Upper lobe of left lung (tissue), 6 donors: ENCODE measurements around the gene NODAL. TPM values are rescaled to one million over a fixed set of nuclear protein-coding genes. Genes with fewer than 3 reads are reported as not detected.

ENCODE experiments used
- ATAC-seq, 2 donors: fragments of 200-7000 bp; cut with Tn5 transposase; one replicate each; pipeline ENCODE4 v1.9.1; 2022; ENCODE audit warnings: mild to moderate bottlenecking in 2 of 2, moderate library complexity in 2 of 2; ENCODE audit not compliant: low FRiP score in 2 of 2
- DNase-seq, 2 donors: peaks; one replicate each; pipeline ENCODE4 v3.0.0-alpha.2; 2019 to 2020
- H3K27ac ChIP-seq, 4 donors: fragments of 200-600 bp; sonication (generic); one replicate each; pipeline ENCODE4 v1.5.1; 2016 to 2019
- H3K27me3 ChIP-seq, 4 donors: fragments of 200-600 bp; sonication (generic); one replicate each; pipeline ENCODE4 v1.5.1; 2017 to 2019
- H3K36me3 ChIP-seq, 4 donors: fragments of 200-600 bp; sonication (generic); one replicate each; pipeline ENCODE4 v1.5.1; 2016 to 2019
- H3K4me1 ChIP-seq, 4 donors: fragments of 200-600 bp; sonication (generic); one replicate each; pipeline ENCODE4 v1.5.1; 2018 to 2019
- H3K4me3 ChIP-seq, 4 donors: fragments of 200-600 bp; sonication (generic); one replicate each; pipeline ENCODE4 v1.5.1; 2017 to 2019; ENCODE audit warnings: mild to moderate bottlenecking in 2 of 4, moderate library complexity in 1 of 4
- H3K9me3 ChIP-seq, 4 donors: fragments of 200-600 bp; sonication (generic); one replicate each; pipeline ENCODE4 v1.5.1; 2018 to 2019
- CTCF ChIP-seq, 6 experiments: fragments of 450-650 bp in 4 of 6; fragments of 200-600 bp in 2 of 6; sonication (generic) in 2 of 6; IDR thresholded peaks; one replicate each; pipeline ENCODE4 v1.5.1; 2016 to 2019; ENCODE audit warnings: antibody characterized with exemption in 6 of 6
- EP300 ChIP-seq, 4 donors: sonication (generic); formaldehyde crosslinking; IDR thresholded peaks; one replicate each; pipeline ENCODE4 v1.5.1; 2017; ENCODE audit warnings: antibody characterized with exemption in 4 of 4, control low read depth in 2 of 4
- POLR2A ChIP-seq, 4 donors: fragments of 450-650 bp; IDR thresholded peaks; one replicate each; pipeline ENCODE4 v1.5.1; 2016 to 2017; ENCODE audit warnings: antibody characterized with exemption in 4 of 4, mild to moderate bottlenecking in 2 of 4
- POLR2AphosphoS5 ChIP-seq, 2 donors: sonication (generic); formaldehyde crosslinking; IDR thresholded peaks; one replicate each; pipeline ENCODE4 v1.5.1; 2017; ENCODE audit warnings: antibody characterized with exemption in 2 of 2
- WGBS, 2 donors: methylation state at CpG; one replicate each; pipeline ENCODE4 v1.1.5; 2017 to 2018; 5-methylcytosine and 5-hydroxymethylcytosine counted together
- total RNA-seq, 6 donors: library from RNA; depleted of rRNA in 4 of 6; stranded (reverse); fragments of >200 nt in 4 of 6; gene quantifications; one replicate each; pipeline versions ENCODE4 v1.1.0 to v1.2.1, GENCODE V29; 2016 to 2021
- donor health status: DM: no; HTN: no; CAD: no; lungs with moderate emphysema.
- donor health status: DM: no; HTN: yes; CAD: no; lungs with severe emphysema.

Gene NODAL
- total RNA-seq, 6 donors from 2014 or later: not detected

- DNase-seq: no peak
- Histone ChIP-seq H3K9me3 (no peaks in the 10 kb centered on the region), H3K27me3 (no peaks in the 10 kb centered on the region), H3K4me1 (peaks cover 0 to 7% (median 0%) of the 10 kb centered on the region in 4 donors), H3K4me3 (no peak overlapping the region), H3K36me3 (no peaks in the 10 kb centered on the region), H3K27ac (no peak overlapping the region)
- no peak for TF ChIP-seq EP300 (IDR thresholded peaks at IDR 0.05)
- TF ChIP-seq CTCF (IDR thresholded peaks at IDR 0.05): no peak
- no peak for TF ChIP-seq POLR2AphosphoS5 (IDR thresholded peaks at IDR 0.05)
- TF ChIP-seq POLR2A (IDR thresholded peaks at IDR 0.05): no peak
- WGBS, 2 donors: 46 to 48% methylated on average over 4 of the region's 4 CpGs
- no peak for ATAC-seq
These were observed 49.8 kb downstream of the NODAL start for GRCh38 chr10:70391654-70392053.

Other genes with a start within 250 kb of the NODAL start
- gene PPA1, start 208.3 kb downstream of the NODAL start, total RNA-seq: 100 to 1,000 TPM in 5 of 6 donors, 10 to 100 TPM in 1; 46.1 to 205 (median 154) TPM
- gene NPFFR1, start 157.7 kb downstream of the NODAL start, total RNA-seq: 1 to 10 TPM in 1 of 6 donors, under 1 TPM in 5; 0.15 to 1.0 (median 0.29) TPM
- 10 to 100 TPM in 3 of 6 donors, 1 to 10 TPM in 3; 7.9 to 17.0 (median 10.7) TPM for gene LRRC20, start 59.1 kb downstream of the NODAL start, total RNA-seq
- gene EIF4EBP2, start 37.5 kb downstream of the NODAL start, total RNA-seq: 10 to 100 TPM; 36.3 to 85.1 (median 58.9) TPM
- 10 to 100 TPM in 5 of 6 donors, 1 to 10 TPM in 1; 8.9 to 25.4 (median 13.4) TPM for gene PALD1, start 37.1 kb upstream of the NODAL start, total RNA-seq
- gene PRF1, start 161.1 kb upstream of the NODAL start, total RNA-seq: 10 to 100 TPM in 5 of 6 donors, 1 to 10 TPM in 1; 6.3 to 26.9 (median 15.9) TPM
- 1 to 10 TPM in 2 of 6 donors, under 1 TPM in 4; 0.15 to 3.1 (median 0.45) TPM for gene ADAMTS14, start 230.8 kb upstream of the NODAL start, total RNA-seq